GM06990 (cell line): Measurements from ENCODE around the gene KLHL40.

Source experiments
- DNase-seq: peaks from one replicate; pipeline ENCODE4 v3.0.0-alpha.2; 2011; ENCODE audit not compliant: insufficient read length; ENCODE audit errors: extremely low read depth
- H3K27me3 ChIP-seq: replicated peaks from 2 replicates; pipeline ENCODE4 v1.6.0; 2011; ENCODE audit warnings: low read length; ENCODE audit not compliant: control insufficient read depth, insufficient read depth
- H3K36me3 ChIP-seq: 2 replicates; pipeline ENCODE4 v1.5.1; 2011; ENCODE audit warnings: low read length; ENCODE audit not compliant: control insufficient read depth, insufficient read depth
- H3K4me3 ChIP-seq: replicated peaks from 2 replicates; pipeline ENCODE4 v1.5.1; 2011; ENCODE audit warnings: low read depth, mild to moderate bottlenecking, control low read depth, low read length
- CTCF ChIP-seq: IDR thresholded peaks from 2 replicates; pipeline ENCODE4 v1.5.1; 2011; ENCODE audit warnings: low read length, control low read depth, mild to moderate bottlenecking, inconsistent platforms; ENCODE audit not compliant: insufficient read depth, poor library complexity, severe bottlenecking

Gene KLHL40

GRCh38 chr3:42732196-42732828, 47.0 kb downstream of the KLHL40 start:
- no peak for TF ChIP-seq CTCF
- no peaks in the 10 kb centered on the region; the same call in 1 of the 2 replicates for H3K27me3 ChIP-seq
- DNase-seq = no peak
- H3K36me3 ChIP-seq = no peaks in the 10 kb centered on the region
- H3K4me3 ChIP-seq = no peak overlapping the region

DNA sequence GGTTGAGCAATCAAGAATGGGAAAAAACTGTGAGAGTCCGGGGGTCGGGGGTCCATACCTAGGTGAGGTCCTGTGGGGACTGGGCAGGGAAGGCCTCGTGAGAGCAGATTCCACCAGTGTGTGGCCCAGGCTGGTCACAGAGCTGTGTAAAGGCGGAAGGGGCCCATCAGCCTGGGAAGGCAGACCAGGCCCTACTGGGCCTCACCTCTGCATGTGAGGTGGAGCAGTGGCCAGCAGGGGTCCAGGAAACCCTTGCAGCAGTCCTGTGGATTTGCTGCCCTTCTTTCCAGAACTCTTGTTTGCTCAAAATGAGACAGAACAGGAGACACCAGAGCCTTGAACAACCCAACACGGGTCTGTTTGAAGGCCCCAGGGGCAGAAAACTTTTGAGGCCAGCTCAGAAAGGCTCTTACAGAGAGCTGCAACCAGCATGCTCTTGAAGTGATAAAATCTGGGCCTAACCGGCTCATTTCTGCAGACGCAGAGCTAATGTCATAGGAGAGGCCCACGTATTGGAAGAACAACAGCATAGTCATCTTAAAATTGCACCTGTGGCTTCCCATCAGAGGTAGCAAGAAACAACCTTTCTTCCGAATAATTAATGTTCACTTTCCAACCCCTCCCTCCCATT, 47.6 kb downstream of the KLHL40 start:
- no peak overlapping the region for H3K4me3 ChIP-seq
- no peak for TF ChIP-seq CTCF
- no peaks in the 10 kb centered on the region for H3K36me3 ChIP-seq
- H3K27me3 ChIP-seq = no peaks in the 10 kb centered on the region; the same call in 1 of the 2 replicates
- no peak for DNase-seq

GRCh38 chr3:42733501-42734262, 48.3 kb downstream of the KLHL40 start:
- H3K36me3 ChIP-seq = no peaks in the 10 kb centered on the region
- no peaks in the 10 kb centered on the region; the same call in 1 of the 2 replicates for H3K27me3 ChIP-seq
- DNase-seq = no peak
- TF ChIP-seq CTCF = no peak
- H3K4me3 ChIP-seq = no peak overlapping the region

- no peaks in the 10 kb centered on the region; the same call in 1 of the 2 replicates for H3K27me3 ChIP-seq
- TF ChIP-seq CTCF = no peak
- no peak overlapping the region for H3K4me3 ChIP-seq
- H3K36me3 ChIP-seq = no peaks in the 10 kb centered on the region
- DNase-seq = no peak
Measured at GRCh38 chr3:42734263-42734860, 49.0 kb downstream of the KLHL40 start.

DNA sequence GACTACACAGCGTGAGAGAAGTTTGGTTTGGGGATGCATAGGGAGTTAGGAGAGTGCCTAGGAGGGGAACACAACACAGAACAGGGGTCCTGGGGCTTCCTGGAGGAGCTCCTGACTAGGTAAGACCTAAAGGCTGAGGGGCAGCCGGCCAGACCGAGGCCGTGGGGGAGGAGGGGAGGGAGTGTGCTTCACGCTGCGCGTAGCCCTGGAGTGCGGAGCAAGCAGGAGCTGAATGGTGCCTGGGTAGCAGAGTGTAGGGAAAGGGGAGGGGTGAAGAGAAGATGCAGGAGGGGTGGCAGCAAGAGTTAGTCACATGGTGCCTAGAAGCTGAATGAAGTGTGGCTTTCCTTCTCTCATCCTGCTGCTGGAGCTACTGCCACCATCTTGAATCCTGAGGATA, 49.7 kb downstream of the KLHL40 start:
- Histone ChIP-seq H3K27me3 (no peaks in the 10 kb centered on the region; the same call in 1 of the 2 replicates), H3K4me3 (no peak overlapping the region), H3K36me3 (no peaks in the 10 kb centered on the region)
- no peak for DNase-seq
- no peak for TF ChIP-seq CTCF
